Left renal pelvis (tissue), 4 donors: ENCODE results near the gene PIAS4. TPM values are rescaled to one million over a fixed set of nuclear protein-coding genes. Genes with fewer than 3 reads are reported as not detected.
A peak's percentile ranks its signal among the peaks of the same experiment; 100 is the strongest.

Source experiments
- DNase-seq, 4 donors: peaks; one replicate each; pipeline ENCODE4 v3.0.0-alpha.2; 2013; ENCODE audit warnings: low read depth in 4 of 4, low spot score in 3 of 4
- polyA plus RNA-seq, 4 donors: library from polyadenylated mRNA; unstranded; fragments of 120-200 nt; gene quantifications; one replicate each; pipeline ENCODE4 v1.2.1, GENCODE V29; 2013; ENCODE audit not compliant: insufficient read length in 4 of 4

Gene PIAS4
- polyA plus RNA-seq, 4 donors: 25.4 to 37.8 (median 34.0) TPM

GRCh38 chr19:4054441-4055208 lies 47.1 kb downstream of the PIAS4 start:
- DNase-seq: no peak

- no peak for DNase-seq
These were observed 47.6 kb downstream of the PIAS4 start for GRCh38 chr19:4055209-4055552.

- DNase-seq: no peak
These were observed 50.6 kb downstream of the PIAS4 start for GRCh38 chr19:4057931-4058692.

- no peak for DNase-seq
These were observed 51.3 kb downstream of the PIAS4 start for GRCh38 chr19:4058693-4059452.

- DNase-seq: no peak
These were observed 51.9 kb downstream of the PIAS4 start for GRCh38 chr19:4059453-4059871.

- no peak for DNase-seq
These were observed 52.5 kb downstream of the PIAS4 start for GRCh38 chr19:4059891-4060620.

- no peak for DNase-seq
These were observed 53.2 kb downstream of the PIAS4 start for GRCh38 chr19:4060621-4061177.

- no peak for DNase-seq
These were observed 53.7 kb downstream of the PIAS4 start for GRCh38 chr19:4061178-4061682.

GRCh38 chr19:4061683-4062418 lies 54.3 kb downstream of the PIAS4 start:
- no peak for DNase-seq

GRCh38 chr19:4062419-4063368 lies 55.2 kb downstream of the PIAS4 start:
- no peak for DNase-seq

GRCh38 chr19:4063369-4064148 lies 56.0 kb downstream of the PIAS4 start:
- DNase-seq: no peak

- DNase-seq: no peak
These were observed 56.6 kb downstream of the PIAS4 start for GRCh38 chr19:4064149-4064495.

GRCh38 chr19:4064496-4065260 lies 57.1 kb downstream of the PIAS4 start:
- no peak for DNase-seq

- peak; percentile 87 to 93 (median 90) for DNase-seq
These were observed 58.1 kb downstream of the PIAS4 start for GRCh38 chr19:4065430-4066175.

- DNase-seq: no peak
These were observed 58.7 kb downstream of the PIAS4 start for GRCh38 chr19:4066176-4066606.
